H54 (cell line): ENCODE results near the gene CDC42BPB.
"Not testable (repeated sequence)": the region's sequence is repeated elsewhere in the genome, so short reads cannot be mapped to it uniquely, and the experiment has no call there.

Experiments
- DNase-seq: peaks from one replicate; pipeline ENCODE4 v3.0.0; 2011; ENCODE audit warnings: low spot score, mixed read lengths; ENCODE audit not compliant: insufficient read length
- FAIRE-seq: peaks from 3 replicates; lab custom pipeline; 2011; peaks lifted over from hg19 to GRCh38; lab: Jason Lieb, UNC
- POLR2A ChIP-seq: IDR thresholded peaks from 2 replicates; pipeline ENCODE4 v1.6.1; 2011; ENCODE audit warnings: low read depth, mild to moderate bottlenecking, low read length

The CDC42BPB gene

GRCh38 chr14:103028772-103029171 is 28.6 kb downstream of the CDC42BPB start:
- no peak for DNase-seq
- no peak for TF ChIP-seq POLR2A

GRCh38 chr14:103028161-103028767 is 29.1 kb downstream of the CDC42BPB start:
- no peak for TF ChIP-seq POLR2A
- DNase-seq (no peak), FAIRE-seq (no peak)

More at GRCh38 chr14:103028772-103029171, 28.6 kb downstream of the CDC42BPB start:
- no peak for FAIRE-seq

GRCh38 chr14:103027451-103027850 is 29.9 kb downstream of the CDC42BPB start:
- DNase-seq (no peak), FAIRE-seq (no peak)
- TF ChIP-seq POLR2A, result no peak

GRCh38 chr14:103026988-103027387 is 30.4 kb downstream of the CDC42BPB start:
- FAIRE-seq (no peak), DNase-seq (no peak)

GRCh38 chr14:103026196-103026595 is 31.2 kb downstream of the CDC42BPB start:
- not testable (repeated sequence) for FAIRE-seq, DNase-seq

More at GRCh38 chr14:103026988-103027387, 30.4 kb downstream of the CDC42BPB start:
- no peak for TF ChIP-seq POLR2A

GRCh38 chr14:103023881-103024473 is 33.4 kb downstream of the CDC42BPB start:
- DNase-seq (peak; percentile 65), FAIRE-seq (peak; percentile 97)
- no peak for TF ChIP-seq POLR2A

GRCh38 chr14:103022685-103023044 is 34.7 kb downstream of the CDC42BPB start:
- no peak for TF ChIP-seq POLR2A
- FAIRE-seq (no peak), DNase-seq (no peak)

- DNase-seq (no peak), FAIRE-seq (peak; percentile 27)
- TF ChIP-seq POLR2A, result no peak
These were observed 35.2 kb downstream of the CDC42BPB start for GRCh38 chr14:103022002-103022684.

GRCh38 chr14:103021684-103022001 is 35.7 kb downstream of the CDC42BPB start:
- FAIRE-seq, result no peak
- no peak for TF ChIP-seq POLR2A
- no peak for DNase-seq

GRCh38 chr14:103020271-103021170 is 36.8 kb downstream of the CDC42BPB start:
- TF ChIP-seq POLR2A, result no peak
- DNase-seq, result no peak
- FAIRE-seq, result no peak

GRCh38 chr14:103019826-103020225 is 37.5 kb downstream of the CDC42BPB start:
- FAIRE-seq (no peak), DNase-seq (no peak)
- no peak for TF ChIP-seq POLR2A

- TF ChIP-seq POLR2A, result no peak
- DNase-seq (no peak), FAIRE-seq (no peak)
These were observed 38.1 kb downstream of the CDC42BPB start for GRCh38 chr14:103019236-103019635.

GRCh38 chr14:103016594-103016993 is 40.8 kb downstream of the CDC42BPB start:
- DNase-seq, result no peak
- TF ChIP-seq POLR2A, result no peak
- no peak for FAIRE-seq

GRCh38 chr14:103016071-103016470 is 41.3 kb downstream of the CDC42BPB start:
- DNase-seq (no peak), FAIRE-seq (no peak)
- TF ChIP-seq POLR2A, result no peak
